Renal pelvis (tissue), 4 donors: Measurements from ENCODE around the gene MED12L. TPM values are rescaled to one million over a fixed set of nuclear protein-coding genes. Genes with fewer than 3 reads are reported as not detected.

ENCODE experiments used
- DNase-seq: peaks from one replicate; pipeline ENCODE4 v3.0.0-alpha.2; 2013
- polyA plus RNA-seq, 3 donors: library from polyadenylated mRNA; unstranded; fragments of 120-200 nt; gene quantifications; one replicate each; pipeline ENCODE4 v1.2.1, GENCODE V29; 2013; ENCODE audit not compliant: insufficient read length in 3 of 3

MED12L gene
- polyA plus RNA-seq, 3 donors, result 2.2 to 2.7 (median 2.6) TPM

GRCh38 chr3:151297429-151297828 is 212.0 kb downstream of the MED12L start:
- no peak for DNase-seq

- DNase-seq, result no peak
Measured at GRCh38 chr3:151299006-151299405, 213.5 kb downstream of the MED12L start.

- no peak for DNase-seq
Measured at GRCh38 chr3:151300539-151300938, 215.1 kb downstream of the MED12L start.

GRCh38 chr3:151301787-151302186 is 216.3 kb downstream of the MED12L start:
- no peak for DNase-seq

- DNase-seq, result no peak
Measured at GRCh38 chr3:151303751-151304150, 218.3 kb downstream of the MED12L start.

GRCh38 chr3:151305060-151305774 is 219.8 kb downstream of the MED12L start:
- peak; percentile 20 for DNase-seq

- no peak for DNase-seq
Measured at GRCh38 chr3:151305775-151306151, 220.3 kb downstream of the MED12L start.

- DNase-seq, result no peak
Measured at GRCh38 chr3:151306168-151306810, 220.8 kb downstream of the MED12L start.

GRCh38 chr3:151307131-151307530 is 221.7 kb downstream of the MED12L start:
- no peak for DNase-seq

GRCh38 chr3:151307583-151308488 is 222.4 kb downstream of the MED12L start:
- DNase-seq, result no peak

GRCh38 chr3:151309566-151309965 is 224.1 kb downstream of the MED12L start:
- no peak for DNase-seq

GRCh38 chr3:151312972-151313371 is 227.5 kb downstream of the MED12L start:
- no peak for DNase-seq

- no peak for DNase-seq
Measured at GRCh38 chr3:151314137-151314536, 228.7 kb downstream of the MED12L start.

- DNase-seq, result no peak
Measured at GRCh38 chr3:151314593-151314992, 229.1 kb downstream of the MED12L start.

GRCh38 chr3:151315136-151315535 is 229.7 kb downstream of the MED12L start:
- no peak for DNase-seq

- no peak for DNase-seq
Measured at GRCh38 chr3:151315846-151316245, 230.4 kb downstream of the MED12L start.

GRCh38 chr3:151316267-151316991 is 231.0 kb downstream of the MED12L start, which contains the start of gene GPR87:
GPR87 (minus strand) TSS chr3:151316820; CDS start chr3:151300100, 16,720 bp downstream.
- no peak for DNase-seq

GRCh38 chr3:151318313-151318712 is 232.8 kb downstream of the MED12L start:
- DNase-seq, result no peak

- no peak for DNase-seq
Measured at GRCh38 chr3:151318991-151319390, 233.5 kb downstream of the MED12L start.

GRCh38 chr3:151319628-151320027 is 234.2 kb downstream of the MED12L start:
- DNase-seq, result no peak

- no peak for DNase-seq
Measured at GRCh38 chr3:151320131-151320530, 234.7 kb downstream of the MED12L start.

GRCh38 chr3:151321526-151321925 is 236.1 kb downstream of the MED12L start:
- no peak for DNase-seq
